NCI-H2196 (cell line): ENCODE results near the gene NQO2.
"Not testable (repeated sequence)": the region's sequence is repeated elsewhere in the genome, so short reads cannot be mapped to it uniquely, and the experiment has no call there.

Source experiments
- DNase-seq: peaks from one replicate; lab custom pipeline; 2025; ENCODE audit not compliant: unreplicated experiment; lab: John Stamatoyannopoulos, UW

NQO2 gene

DNA sequence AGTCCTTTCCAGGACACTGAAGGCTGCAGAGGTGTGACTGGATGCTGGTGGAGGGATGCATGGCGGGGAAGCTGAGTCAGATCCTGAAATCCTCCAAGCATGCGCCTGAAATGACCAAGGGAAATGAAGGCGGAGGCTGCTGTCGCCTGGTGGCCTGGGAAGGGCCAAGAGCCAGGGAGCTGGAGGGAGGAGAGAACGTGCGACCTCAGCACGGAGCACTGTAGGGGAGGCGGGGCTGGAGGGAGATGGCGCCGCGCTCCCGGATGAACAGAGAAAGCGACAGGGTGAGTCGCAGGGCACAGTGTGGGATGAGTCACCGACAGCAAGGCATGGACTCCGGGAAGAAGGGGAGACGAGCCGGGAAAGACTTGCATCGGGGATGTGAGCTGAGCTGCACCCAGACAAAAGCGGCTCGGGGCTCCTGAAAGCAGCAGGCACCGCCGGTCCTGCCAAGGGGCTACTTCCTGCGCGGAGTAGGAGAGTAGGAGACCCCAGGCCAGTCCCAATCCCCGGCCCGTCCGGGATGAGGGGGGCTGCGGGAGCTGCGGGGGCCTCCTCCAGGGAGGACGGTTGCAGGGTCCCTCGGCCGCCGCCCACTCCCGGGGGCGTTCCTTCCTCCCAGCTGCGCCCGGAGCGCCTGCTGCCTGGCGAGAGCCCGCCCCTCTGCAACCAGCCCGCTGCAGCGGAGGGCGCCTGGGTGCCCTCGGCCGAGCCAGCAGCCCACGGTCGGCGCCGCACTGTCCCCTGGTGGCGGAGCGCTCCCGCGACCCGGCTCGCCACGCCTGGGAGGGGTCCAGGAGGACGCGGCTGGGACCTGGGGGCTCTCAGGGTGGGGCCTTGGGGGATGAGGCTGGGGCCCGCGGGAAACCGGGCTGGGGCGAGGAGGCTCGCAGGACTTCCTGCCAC lies 11.0 kb upstream of the NQO2 start:
- DNase-seq = peak; percentile 86

GRCh38 chr6:2989332-2990247 lies 10.1 kb upstream of the NQO2 start:
- DNase-seq = peak; percentile 93

DNA sequence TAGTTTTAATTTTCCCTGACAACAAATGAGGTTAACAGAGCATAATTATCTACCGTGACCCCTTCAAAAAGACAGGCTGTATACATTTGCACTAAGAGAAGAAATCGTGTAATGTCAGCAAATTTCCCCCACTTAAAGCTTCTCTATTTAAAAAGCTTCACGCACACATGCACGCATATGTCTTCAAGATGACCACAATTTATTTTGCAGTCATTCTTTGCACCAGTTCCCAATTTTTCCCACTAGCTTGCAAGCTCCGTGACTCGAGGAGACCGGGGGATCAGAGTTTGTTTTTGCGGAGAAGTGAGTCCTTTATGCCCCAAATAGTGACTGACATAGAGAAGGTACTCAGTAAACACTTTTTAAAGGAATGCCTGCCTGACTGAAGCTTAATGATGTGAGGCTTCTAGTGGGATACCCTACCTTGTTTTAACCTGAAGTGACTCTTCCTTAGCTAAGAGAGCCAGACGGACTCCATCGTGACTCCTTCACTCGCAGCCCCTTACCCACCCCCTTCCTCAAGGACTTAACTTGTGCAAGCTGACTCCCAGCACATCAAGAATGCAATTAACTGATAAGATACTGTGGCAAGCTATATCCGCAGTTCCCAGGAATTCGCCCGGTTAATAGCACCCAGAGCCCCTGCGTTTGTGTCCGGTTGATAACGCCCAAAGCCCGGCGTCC lies 9.3 kb upstream of the NQO2 start:
- DNase-seq = no peak

- DNase-seq = no peak
These were observed 8.7 kb upstream of the NQO2 start for GRCh38 chr6:2990932-2991506.

GRCh38 chr6:2992330-2992979 lies 7.2 kb upstream of the NQO2 start:
- DNase-seq = no peak

- no peak for DNase-seq
These were observed 5.9 kb upstream of the NQO2 start for GRCh38 chr6:2993755-2994317.

- not testable (repeated sequence) for DNase-seq
These were observed 1.3 kb upstream of the NQO2 start for GRCh38 chr6:2998249-2998997.

GRCh38 chr6:2998998-2999617 lies 586 bp upstream of the NQO2 start:
- peak; percentile 66 for DNase-seq

DNA sequence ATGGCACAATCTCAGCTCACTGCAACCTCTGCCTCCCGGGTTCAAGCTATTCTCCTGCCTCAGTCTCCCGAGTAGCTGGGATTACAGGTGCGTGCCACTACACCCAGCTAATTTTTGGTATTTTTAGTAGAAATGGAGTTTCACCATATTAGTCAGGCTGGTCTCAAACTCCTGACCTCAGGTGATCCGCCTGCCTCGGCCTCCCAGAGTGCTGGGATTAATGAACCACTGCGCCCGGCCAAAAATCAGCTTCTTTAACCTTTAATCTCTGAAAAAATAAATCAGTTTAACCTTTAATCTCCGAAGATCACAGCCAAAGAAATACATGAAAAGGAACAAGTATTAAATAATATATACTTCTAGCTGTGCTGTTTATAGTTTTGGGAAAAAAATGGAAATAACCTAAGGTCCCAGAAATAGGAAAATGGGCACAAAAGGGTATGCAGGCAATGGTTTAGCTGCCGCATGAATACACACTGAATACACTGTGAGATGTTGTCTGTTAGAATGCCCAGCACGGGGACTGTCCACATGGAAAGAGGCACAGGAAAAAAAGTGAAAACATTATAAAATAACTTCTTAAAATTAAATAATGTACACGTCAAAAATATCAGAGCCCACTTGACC lies 1.6 kb downstream of the NQO2 start:
- no peak for DNase-seq

- DNase-seq = no peak
These were observed 2.1 kb downstream of the NQO2 start for GRCh38 chr6:3001773-3002293.

DNA sequence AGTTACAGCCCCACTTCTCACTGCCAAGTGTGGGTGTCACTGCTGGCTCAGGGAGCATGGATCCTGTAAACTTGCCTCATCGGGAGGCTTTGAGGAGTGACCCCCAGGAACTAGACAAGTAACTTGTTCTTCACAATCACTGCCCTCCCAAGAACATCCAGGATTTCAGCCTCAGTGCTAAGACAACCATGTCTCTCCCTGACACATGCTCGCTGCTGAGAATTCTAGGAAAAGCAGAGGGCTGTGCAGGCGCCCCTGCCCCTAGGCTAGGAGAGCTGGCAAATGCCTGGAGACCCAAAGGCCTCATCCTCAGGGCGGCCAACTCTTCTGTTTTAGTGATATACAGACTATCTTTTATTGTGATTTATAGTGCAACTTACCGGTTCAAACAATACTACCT lies 3.5 kb downstream of the NQO2 start:
- DNase-seq = not testable (repeated sequence)

GRCh38 chr6:3005077-3005476 lies 5.4 kb downstream of the NQO2 start:
- DNase-seq = no peak

GRCh38 chr6:3005874-3006273 lies 6.2 kb downstream of the NQO2 start:
- DNase-seq = no peak

GRCh38 chr6:3006476-3006875 lies 6.8 kb downstream of the NQO2 start:
- no peak for DNase-seq

DNA sequence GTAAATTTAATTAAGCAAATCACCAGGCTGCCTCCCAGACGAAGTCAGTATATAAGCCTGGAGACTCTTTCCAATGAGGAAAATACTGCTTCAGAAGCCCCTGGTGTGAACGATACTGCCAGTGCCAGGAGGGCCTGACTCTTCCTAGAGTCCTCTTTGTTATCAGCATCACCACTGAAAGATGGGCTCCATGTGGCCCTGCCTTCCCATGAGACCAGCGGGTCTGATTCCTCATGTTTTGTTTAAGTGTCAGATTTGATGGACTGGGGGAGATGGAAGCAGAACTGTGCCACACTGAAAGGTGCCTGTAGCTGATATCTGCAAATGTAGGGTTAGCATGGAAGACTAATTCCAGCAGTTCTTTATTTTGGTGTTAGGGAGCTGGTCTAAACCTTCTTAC lies 7.9 kb downstream of the NQO2 start:
- no peak for DNase-seq

GRCh38 chr6:3008712-3009265 lies 9.1 kb downstream of the NQO2 start:
- DNase-seq = not testable (repeated sequence)

DNA sequence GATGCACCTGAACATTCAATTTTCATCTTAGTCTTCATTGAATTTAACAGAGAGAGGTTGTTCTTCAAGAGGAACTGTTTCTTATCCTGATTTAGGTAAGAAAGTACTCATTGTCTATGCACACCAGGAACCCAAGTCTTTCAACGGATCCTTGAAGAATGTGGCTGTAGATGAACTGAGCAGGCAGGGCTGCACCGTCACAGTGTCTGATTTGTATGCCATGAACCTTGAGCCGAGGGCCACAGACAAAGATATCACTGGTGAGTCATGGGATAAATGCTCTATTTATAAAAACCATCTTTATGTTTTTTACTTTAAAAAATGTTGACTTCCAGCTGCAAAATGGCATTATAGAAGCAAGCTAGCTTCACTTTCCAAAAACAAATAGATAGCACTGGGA lies 10.2 kb downstream of the NQO2 start:
- no peak for DNase-seq

DNA sequence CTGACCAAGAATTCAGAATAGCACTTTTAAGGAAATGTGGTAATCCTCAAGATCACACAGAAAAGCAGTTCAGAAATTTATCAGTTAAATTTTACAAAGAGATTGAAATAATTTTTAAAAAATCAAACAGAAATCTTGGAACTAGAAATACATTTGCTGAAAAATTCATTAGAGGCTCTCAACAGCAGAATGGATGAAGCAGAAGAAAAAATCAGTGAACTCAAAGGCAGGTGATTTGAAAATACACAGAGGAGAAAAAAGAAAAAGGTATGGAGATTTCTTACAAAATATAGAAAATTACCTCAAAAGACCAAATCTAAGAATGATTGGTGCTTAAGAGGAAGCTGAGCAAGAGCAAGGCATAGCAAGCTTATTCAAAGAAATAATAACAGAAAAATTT lies 11.5 kb downstream of the NQO2 start:
- DNase-seq = no peak
